HEK293 (cell line): Measurements from ENCODE around the gene GH1.
"Not testable (repeated sequence)": the region's sequence is repeated elsewhere in the genome, so short reads cannot be mapped to it uniquely, and the experiment has no call there.

Experiments used
- ATF2 ChIP-seq: fragments of 450-650 bp; formaldehyde crosslinking; IDR thresholded peaks from 2 replicates; pipeline ENCODE4 v1.5.1; 2016; ENCODE audit warnings: missing biosample characterization, missing genetic modification characterization, low read depth
- CTCF ChIP-seq: fragments of 450-650 bp; formaldehyde crosslinking; IDR thresholded peaks from 2 replicates; pipeline ENCODE4 v1.5.1; 2016; ENCODE audit warnings: missing biosample characterization, missing genetic modification characterization
- KLF7 ChIP-seq: fragments of 450-650 bp; formaldehyde crosslinking; IDR thresholded peaks from 2 replicates; pipeline ENCODE4 v1.5.1; 2016; ENCODE audit warnings: missing biosample characterization, missing genetic modification characterization, borderline replicate concordance
- PATZ1 ChIP-seq: fragments of 450-650 bp; formaldehyde crosslinking; IDR thresholded peaks from 2 replicates; pipeline ENCODE4 v1.5.1; 2016; ENCODE audit warnings: missing biosample characterization, missing genetic modification characterization
- PRDM4 ChIP-seq: fragments of 450-650 bp; formaldehyde crosslinking; IDR thresholded peaks from 2 replicates; pipeline ENCODE4 v1.5.1; 2017; ENCODE audit warnings: missing biosample characterization, missing genetic modification characterization
- REST ChIP-seq: fragments of 450-650 bp; formaldehyde crosslinking; IDR thresholded peaks from 2 replicates; pipeline ENCODE4 v1.5.1; 2016; ENCODE audit warnings: missing biosample characterization, missing genetic modification characterization
- SP2 ChIP-seq: fragments of 450-650 bp; formaldehyde crosslinking; IDR thresholded peaks from 2 replicates; pipeline ENCODE4 v1.5.1; 2016; ENCODE audit warnings: missing biosample characterization, missing genetic modification characterization
- YY1 ChIP-seq: fragments of 450-650 bp; formaldehyde crosslinking; IDR thresholded peaks from 2 replicates; pipeline ENCODE4 v1.5.1; 2018; ENCODE audit warnings: missing biosample characterization, missing genetic modification characterization
- ZNF157 ChIP-seq: fragments of 450-650 bp; formaldehyde crosslinking; IDR thresholded peaks from 2 replicates; pipeline ENCODE4 v1.5.1; 2016; ENCODE audit warnings: missing biosample characterization, missing genetic modification characterization
- ZNF184 ChIP-seq: fragments of 450-650 bp; IDR thresholded peaks from 2 replicates; pipeline ENCODE4 v1.5.1; 2018; ENCODE audit warnings: missing biosample characterization, mild to moderate bottlenecking, missing genetic modification characterization
- ZNF221 ChIP-seq: fragments of 450-650 bp; formaldehyde crosslinking; IDR thresholded peaks from 2 replicates; pipeline ENCODE4 v1.5.1; 2017; ENCODE audit warnings: missing biosample characterization, missing genetic modification characterization, borderline replicate concordance
- ZNF501 ChIP-seq: fragments of 450-650 bp; formaldehyde crosslinking; IDR thresholded peaks from 2 replicates; pipeline ENCODE4 v1.5.1; 2016; ENCODE audit warnings: missing biosample characterization, missing genetic modification characterization
- ZNF558 ChIP-seq: fragments of 450-650 bp; formaldehyde crosslinking; IDR thresholded peaks from 2 replicates; pipeline ENCODE4 v1.5.1; 2016; ENCODE audit warnings: missing biosample characterization, missing genetic modification characterization
- ZNF830 ChIP-seq: fragments of 450-650 bp; IDR thresholded peaks from 2 replicates; pipeline ENCODE4 v1.5.0; 2018; ENCODE audit warnings: missing biosample characterization, missing genetic modification characterization, low read depth, mild to moderate bottlenecking, moderate library complexity

GRCh38 chr17:63894821-63895220, 23.8 kb downstream of the GH1 start:
- not testable (repeated sequence) for TF ChIP-seq KLF7 (tag by site-specific recombination); ZNF558 (tag by site-specific recombination); CTCF (tag by site-specific recombination); ZNF157; SP2 (tag by site-specific recombination); PRDM4; ZNF221; ATF2 (tag by site-specific recombination); REST; ZNF501 (tag by site-specific recombination); ZNF830 (tag by site-specific recombination); YY1 (tag by site-specific recombination); PATZ1 (tag by site-specific recombination); ZNF184 (tag by site-specific recombination)
